OCI-LY3 (cell line): ENCODE results near the gene SIGLEC14.
"Not testable (repeated sequence)": the region's sequence is repeated elsewhere in the genome, so short reads cannot be mapped to it uniquely, and the experiment has no call there.

Source experiments
- H2AFZ ChIP-seq: fragments of 200-600, 300-600 bp; shearing (Covaris generic); 2 replicates; pipeline ENCODE4 v1.6.0; 2014; ENCODE audit warnings: antibody characterized with exemption, low read depth, low read length
- H3K27ac ChIP-seq: fragments of 200-600, 300-600 bp; sonication (generic); 2 replicates; pipeline ENCODE4 v1.5.1; 2014; ENCODE audit warnings: mild to moderate bottlenecking, low read length, moderate library complexity, mixed read lengths
- H3K27me3 ChIP-seq: fragments of 200-600, 300-600 bp; sonication (generic); 2 replicates; pipeline ENCODE4 v1.6.1; 2014; ENCODE audit warnings: low read depth, low read length, mixed read lengths
- H3K36me3 ChIP-seq: fragments of 200-600, 300-600 bp; sonication (generic); replicated peaks from 2 replicates; pipeline ENCODE3; 2014; ENCODE audit warnings: low read depth, low read length, mixed read lengths
- H3K4me1 ChIP-seq: fragments of 300-600, 200-600 bp; sonication (generic); 2 replicates; pipeline ENCODE4 v1.6.1; 2014; ENCODE audit warnings: low read length, mixed read lengths
- H3K4me2 ChIP-seq: fragments of 200-600, 300-600 bp; sonication (generic); 2 replicates; pipeline ENCODE4 v1.6.1; 2014; ENCODE audit warnings: low read length, mixed read lengths
- H3K4me3 ChIP-seq: fragments of 300-600, 200-600 bp; sonication (generic); 2 replicates; pipeline ENCODE4 v1.5.1; 2014; ENCODE audit warnings: antibody characterized with exemption, mild to moderate bottlenecking, low read length, moderate library complexity
- H3K79me2 ChIP-seq: fragments of 300-600, 200-600 bp; shearing (Covaris generic); 2 replicates; pipeline ENCODE4 v1.6.1; 2014; ENCODE audit warnings: mild to moderate bottlenecking, low read length, mixed read lengths
- H3K9ac ChIP-seq: fragments of 300-600, 200-600 bp; shearing (Covaris generic); 2 replicates; pipeline ENCODE4 v1.6.0; 2014; ENCODE audit warnings: mild to moderate bottlenecking, low read length, moderate library complexity
- H3K9me3 ChIP-seq: fragments of 200-600, 300-600 bp; shearing (Covaris generic); 2 replicates; pipeline ENCODE4 v1.6.1; 2014; ENCODE audit warnings: low read length, mixed read lengths; ENCODE audit not compliant: insufficient read depth
- H4K20me1 ChIP-seq: fragments of 200-600, 300-600 bp; sonication (generic); 2 replicates; pipeline ENCODE4 v1.6.1; 2016; ENCODE audit warnings: low read length, mixed read lengths; ENCODE audit not compliant: insufficient read depth
- CTCF ChIP-seq: fragments of 200-600, 300-600 bp; sonication (generic); IDR thresholded peaks from 2 replicates; pipeline ENCODE4 v1.5.1; 2014; ENCODE audit warnings: antibody characterized with exemption, low read length, low read depth
- EZH2phosphoT487 ChIP-seq: fragments of 200-600 bp; shearing (Covaris generic); IDR thresholded peaks from 2 replicates; pipeline ENCODE4 v1.6.1; 2018; ENCODE audit warnings: antibody characterized with exemption, mixed run types, low read depth

Gene SIGLEC14

GRCh38 chr19:51681286-51681941 lies 34.8 kb upstream of the SIGLEC14 start:
- H3K4me1 ChIP-seq = no peaks in the 10 kb centered on the region
- H3K27me3 ChIP-seq = peaks cover 26% of the 10 kb centered on the region
- H3K4me2 ChIP-seq = no peak overlapping the region
- no peaks in the 10 kb centered on the region for H3K36me3 ChIP-seq
- no peak for TF ChIP-seq CTCF
- TF ChIP-seq EZH2phosphoT487 = no peak
- H3K9ac ChIP-seq = no peak overlapping the region
- H2AFZ ChIP-seq = no peak overlapping the region; the same call in 1 of the 2 replicates
- no peak overlapping the region for H3K27ac ChIP-seq
- H3K79me2 ChIP-seq = no peaks in the 10 kb centered on the region
- H4K20me1 ChIP-seq = no peaks in the 10 kb centered on the region
- H3K4me3 ChIP-seq = no peak overlapping the region
- H3K9me3 ChIP-seq = no peaks in the 10 kb centered on the region

- no peaks in the 10 kb centered on the region for H3K4me1 ChIP-seq
- no peak overlapping the region for H3K9ac ChIP-seq
- no peak overlapping the region for H3K4me2 ChIP-seq
- H3K4me3 ChIP-seq = no peak overlapping the region
- peaks cover 26% of the 10 kb centered on the region for H3K27me3 ChIP-seq
- H3K9me3 ChIP-seq = no peaks in the 10 kb centered on the region
- no peaks in the 10 kb centered on the region for H3K79me2 ChIP-seq
- no peak overlapping the region for H2AFZ ChIP-seq
- TF ChIP-seq EZH2phosphoT487 (no peak), CTCF (no peak)
- no peaks in the 10 kb centered on the region for H3K36me3 ChIP-seq
- no peaks in the 10 kb centered on the region for H4K20me1 ChIP-seq
- H3K27ac ChIP-seq = no peak overlapping the region
Measured at GRCh38 chr19:51680474-51680873, 33.8 kb upstream of the SIGLEC14 start.

GRCh38 chr19:51676566-51677083 lies 30.0 kb upstream of the SIGLEC14 start:
- Histone ChIP-seq H3K9me3 (no peaks in the 10 kb centered on the region), H2AFZ (no peak overlapping the region), H3K4me2 (no peak overlapping the region), H3K79me2 (no peaks in the 10 kb centered on the region), H3K9ac (no peak overlapping the region), H3K27me3 (peaks cover 29% of the 10 kb centered on the region), H3K4me1 (no peaks in the 10 kb centered on the region), H3K36me3 (no peaks in the 10 kb centered on the region), H3K4me3 (no peak overlapping the region), H4K20me1 (no peaks in the 10 kb centered on the region), H3K27ac (no peak overlapping the region)
- TF ChIP-seq CTCF (no peak), EZH2phosphoT487 (no peak)

GRCh38 chr19:51675911-51676565 lies 29.4 kb upstream of the SIGLEC14 start:
- TF ChIP-seq CTCF = peak; percentile 65
- H3K9ac ChIP-seq, H3K79me2 ChIP-seq, H3K4me3 ChIP-seq, H3K4me2 ChIP-seq, H3K9me3 ChIP-seq, H4K20me1 ChIP-seq, H3K36me3 ChIP-seq, H2AFZ ChIP-seq, H3K27ac ChIP-seq, H3K4me1 ChIP-seq: not testable (repeated sequence)
- H3K27me3 ChIP-seq = peaks cover 29% of the 10 kb centered on the region
